Parathyroid adenoma (tissue), 2 donors: ENCODE results near the gene UBE2B.

Experiments
- H2AFZ ChIP-seq: fragments of 300-600 bp; sonication (generic); one replicate; pipeline ENCODE4 v1.7.0; 2017; ENCODE audit warnings: antibody characterized with exemption, mild to moderate bottlenecking
- H3K27ac ChIP-seq: fragments of 300-600 bp; sonication (generic); one replicate; pipeline ENCODE4 v1.7.0; 2017
- H3K27me3 ChIP-seq: fragments of 300-600 bp; sonication (generic); one replicate; pipeline ENCODE4 v1.7.0; 2017; ENCODE audit warnings: low read length; ENCODE audit not compliant: control insufficient read depth, insufficient read depth
- H3K36me3 ChIP-seq: fragments of 300-600 bp; sonication (generic); one replicate; pipeline ENCODE4 v1.7.0; 2017; ENCODE audit warnings: low read length; ENCODE audit not compliant: control insufficient read depth, insufficient read depth
- H3K4me1 ChIP-seq: fragments of 300-600 bp; sonication (generic); one replicate; pipeline ENCODE4 v1.7.0; 2017; ENCODE audit warnings: control low read depth
- H3K4me2 ChIP-seq: fragments of 300-600 bp; sonication (generic); one replicate; pipeline ENCODE4 v1.7.0; 2017; ENCODE audit warnings: low read length
- H3K4me3 ChIP-seq: fragments of 300-600 bp; sonication (generic); one replicate; pipeline ENCODE4 v1.7.0; 2017; ENCODE audit warnings: low read depth, low read length
- H3K79me2 ChIP-seq: fragments of 300-600 bp; sonication (generic); one replicate; pipeline ENCODE4 v1.7.0; 2017; ENCODE audit warnings: control low read depth
- H3K9ac ChIP-seq: fragments of 300-600 bp; sonication (generic); one replicate; pipeline ENCODE4 v1.7.0; 2017; ENCODE audit warnings: mild to moderate bottlenecking
- H3K9me3 ChIP-seq: fragments of 300-600 bp; sonication (generic); one replicate; pipeline ENCODE4 v1.7.0; 2017; ENCODE audit warnings: low read length; ENCODE audit not compliant: control insufficient read depth
- CTCF ChIP-seq: fragments of 300-600 bp; sonication (generic); IDR thresholded peaks from one replicate; pipeline ENCODE4 v1.7.0; 2017; ENCODE audit warnings: antibody characterized with exemption, mild to moderate bottlenecking
- donor health status: primary hyperparathyroidism.

Gene UBE2B

GRCh38 chr5:134383980-134384697, 12.8 kb downstream of the UBE2B start:
- Histone ChIP-seq H3K36me3 (no peaks in the 10 kb centered on the region), H3K4me1 (no peaks in the 10 kb centered on the region), H3K9ac (no peak overlapping the region), H2AFZ (no peak overlapping the region), H3K9me3 (no peaks in the 10 kb centered on the region), H3K4me2 (no peak overlapping the region), H3K27me3 (no peaks in the 10 kb centered on the region), H3K4me3 (no peak overlapping the region), H3K27ac (no peak overlapping the region), H3K79me2 (peaks cover 32% of the 10 kb centered on the region)
- TF ChIP-seq CTCF = no peak

GRCh38 chr5:134387443-134387842, 16.1 kb downstream of the UBE2B start:
- no peaks in the 10 kb centered on the region for H3K36me3 ChIP-seq
- no peaks in the 10 kb centered on the region for H3K9me3 ChIP-seq
- H3K79me2 ChIP-seq = peaks cover 16% of the 10 kb centered on the region

GRCh38 chr5:134392301-134392700, 20.9 kb downstream of the UBE2B start:
- Histone ChIP-seq H3K27ac (no peak overlapping the region), H3K27me3 (no peaks in the 10 kb centered on the region), H3K9ac (no peak overlapping the region), H3K4me3 (no peak overlapping the region), H3K4me2 (no peak overlapping the region), H3K9me3 (no peaks in the 10 kb centered on the region), H3K36me3 (no peaks in the 10 kb centered on the region), H2AFZ (no peak overlapping the region), H3K79me2 (no peaks in the 10 kb centered on the region), H3K4me1 (no peaks in the 10 kb centered on the region)
- TF ChIP-seq CTCF = no peak

More at GRCh38 chr5:134387443-134387842, 16.1 kb downstream of the UBE2B start:
- Histone ChIP-seq H2AFZ (no peak overlapping the region), H3K4me2 (no peak overlapping the region), H3K4me1 (no peaks in the 10 kb centered on the region), H3K27me3 (no peaks in the 10 kb centered on the region), H3K27ac (no peak overlapping the region), H3K4me3 (no peak overlapping the region), H3K9ac (no peak overlapping the region)
- TF ChIP-seq CTCF = no peak

GRCh38 chr5:134394932-134395331, 23.6 kb downstream of the UBE2B start:
- Histone ChIP-seq H2AFZ (no peak overlapping the region), H3K9ac (no peak overlapping the region), H3K4me1 (peaks cover 2% of the 10 kb centered on the region), H3K9me3 (no peaks in the 10 kb centered on the region), H3K27me3 (no peaks in the 10 kb centered on the region), H3K4me3 (no peak overlapping the region), H3K79me2 (no peaks in the 10 kb centered on the region), H3K4me2 (no peak overlapping the region), H3K36me3 (no peaks in the 10 kb centered on the region), H3K27ac (no peak overlapping the region)
- TF ChIP-seq CTCF = no peak

- Histone ChIP-seq H3K27me3 (no peaks in the 10 kb centered on the region), H3K79me2 (peaks cover 2% of the 10 kb centered on the region), H3K4me3 (no peak overlapping the region), H3K27ac (no peak overlapping the region), H3K9ac (no peak overlapping the region), H2AFZ (no peak overlapping the region), H3K36me3 (no peaks in the 10 kb centered on the region), H3K4me1 (peaks cover 2% of the 10 kb centered on the region), H3K4me2 (no peak overlapping the region), H3K9me3 (no peaks in the 10 kb centered on the region)
- no peak for TF ChIP-seq CTCF
Observed at GRCh38 chr5:134396274-134396673, 24.9 kb downstream of the UBE2B start.
